ENCODE measurements around the gene EBF3.

- no peak for TF ChIP-seq POLR2A (IDR thresholded peaks at IDR 0.05)
- TF ChIP-seq, protein P1, sequence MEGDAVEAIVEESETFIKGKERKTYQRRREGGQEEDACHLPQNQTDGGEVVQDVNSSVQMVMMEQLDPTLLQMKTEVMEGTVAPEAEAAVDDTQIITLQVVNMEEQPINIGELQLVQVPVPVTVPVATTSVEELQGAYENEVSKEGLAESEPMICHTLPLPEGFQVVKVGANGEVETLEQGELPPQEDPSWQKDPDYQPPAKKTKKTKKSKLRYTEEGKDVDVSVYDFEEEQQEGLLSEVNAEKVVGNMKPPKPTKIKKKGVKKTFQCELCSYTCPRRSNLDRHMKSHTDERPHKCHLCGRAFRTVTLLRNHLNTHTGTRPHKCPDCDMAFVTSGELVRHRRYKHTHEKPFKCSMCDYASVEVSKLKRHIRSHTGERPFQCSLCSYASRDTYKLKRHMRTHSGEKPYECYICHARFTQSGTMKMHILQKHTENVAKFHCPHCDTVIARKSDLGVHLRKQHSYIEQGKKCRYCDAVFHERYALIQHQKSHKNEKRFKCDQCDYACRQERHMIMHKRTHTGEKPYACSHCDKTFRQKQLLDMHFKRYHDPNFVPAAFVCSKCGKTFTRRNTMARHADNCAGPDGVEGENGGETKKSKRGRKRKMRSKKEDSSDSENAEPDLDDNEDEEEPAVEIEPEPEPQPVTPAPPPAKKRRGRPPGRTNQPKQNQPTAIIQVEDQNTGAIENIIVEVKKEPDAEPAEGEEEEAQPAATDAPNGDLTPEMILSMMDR (IDR thresholded peaks at IDR 0.05 in 4 of 5, conservative IDR thresholded peaks at IDR 0.05 in 1 of 5), result no peak
Observed at GRCh38 chr10:129932751-129933433, 31.2 kb downstream of the EBF3 start.

Data from gastrocnemius medialis (tissue), 4 donors.